Measurements from ENCODE around the gene PPP1CB. TPM values are rescaled to one million over a fixed set of nuclear protein-coding genes. Genes with fewer than 3 reads are reported as not detected.

PPP1CB gene
- total RNA-seq, 4 donors from 2014 or later, result 132 to 245 (median 192) TPM

DNA sequence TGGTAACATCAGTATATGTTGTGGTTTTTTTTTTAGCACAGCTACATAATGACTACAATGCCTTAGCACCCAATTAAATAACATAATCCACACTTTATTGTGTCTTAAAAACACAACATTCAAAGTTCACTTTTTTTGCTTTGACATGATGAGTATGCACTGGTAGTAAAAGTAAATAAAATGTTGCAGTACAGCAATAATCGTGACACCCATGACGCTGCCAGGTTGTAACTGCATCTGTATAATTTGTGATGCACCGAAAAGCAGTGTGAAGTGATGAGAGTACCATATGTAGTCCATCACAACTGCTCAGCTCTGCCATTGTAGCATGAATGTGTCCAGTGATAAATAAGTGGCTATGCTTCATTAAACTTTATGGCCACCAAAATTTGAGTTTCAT, 15.7 kb downstream of the PPP1CB start:
- in situ Hi-C loops (cut with MboI; ENCODE audit: low pct_ligation_motif_present in 1 of 4, low pct_unique_long_range_greater_than_20kb in 1 of 4, low sequenced_read_pairs in 3 of 4), result no loop called here
- peak; percentile 62 for DNase-seq
- H3K27ac ChIP-seq, result peak overlapping the region in 1 of 4 donors; percentile 7
- H3K4me3 ChIP-seq, result no peak overlapping the region
- H3K36me3 ChIP-seq, result no peaks in the 10 kb centered on the region
- TF ChIP-seq CTCF (IDR thresholded peaks at IDR 0.05), result no peak
- TF ChIP-seq EP300 (IDR thresholded peaks at IDR 0.05; ENCODE audit: low read depth), result no peak
- peak in 2 of 3 donors; percentile 14 to 49 for TF ChIP-seq POLR2AphosphoS5 (IDR thresholded peaks at IDR 0.05)
- peaks cover 14 to 94% (median 57%) of the 10 kb centered on the region in 4 donors for H3K4me1 ChIP-seq
- no peaks in the 10 kb centered on the region for H3K27me3 ChIP-seq
- intact Hi-C loops (cut with DNase I; ENCODE audit: low total_unique reads), result no loop called here
- no peaks in the 10 kb centered on the region for H3K9me3 ChIP-seq
- 42 to 48% methylated on average over 3 of the region's 3 CpGs for WGBS, 2 donors (ENCODE audit: low coverage in 1 of 2)

DNA sequence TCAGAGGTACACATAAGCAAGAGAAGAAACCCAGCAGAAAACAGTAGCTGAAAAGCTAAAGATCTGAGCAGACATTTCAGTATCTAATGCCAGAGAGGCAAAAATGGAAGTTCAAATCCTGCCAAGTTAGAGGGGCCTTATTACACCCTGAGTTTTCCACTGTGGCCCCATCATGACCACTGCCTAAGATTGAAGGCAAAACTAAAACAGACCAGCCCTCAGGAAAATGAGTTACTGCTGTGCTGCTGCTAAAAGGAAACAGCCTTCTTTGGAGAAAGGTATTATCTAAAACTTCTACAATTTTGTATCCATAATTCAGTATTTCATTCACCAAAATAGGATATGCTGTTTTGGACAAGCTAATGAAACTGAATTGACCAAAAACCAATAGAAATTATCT, 16.8 kb downstream of the PPP1CB start:
- H3K36me3 ChIP-seq, result no peaks in the 10 kb centered on the region
- peak overlapping the region in 1 of 4 donors; percentile 8 for H3K27ac ChIP-seq
- no peak overlapping the region for H3K4me3 ChIP-seq
- no peak for TF ChIP-seq POLR2A (IDR thresholded peaks at IDR 0.05)
- no peak for TF ChIP-seq EP300 (IDR thresholded peaks at IDR 0.05; ENCODE audit: low read depth)
- TF ChIP-seq CTCF (IDR thresholded peaks at IDR 0.05), result no peak
- TF ChIP-seq POLR2AphosphoS5 (IDR thresholded peaks at IDR 0.05), result no peak
- peaks cover 14 to 94% (median 52%) of the 10 kb centered on the region in 4 donors for H3K4me1 ChIP-seq
- no peaks in the 10 kb centered on the region for H3K27me3 ChIP-seq
- in situ Hi-C loops (cut with MboI; ENCODE audit: low pct_ligation_motif_present in 1 of 4, low pct_unique_long_range_greater_than_20kb in 1 of 4, low sequenced_read_pairs in 3 of 4) (no loop called here), intact Hi-C loops (cut with DNase I; ENCODE audit: low total_unique reads) (no loop called here)
- no peaks in the 10 kb centered on the region for H3K9me3 ChIP-seq
- DNase-seq, result no peak

DNA sequence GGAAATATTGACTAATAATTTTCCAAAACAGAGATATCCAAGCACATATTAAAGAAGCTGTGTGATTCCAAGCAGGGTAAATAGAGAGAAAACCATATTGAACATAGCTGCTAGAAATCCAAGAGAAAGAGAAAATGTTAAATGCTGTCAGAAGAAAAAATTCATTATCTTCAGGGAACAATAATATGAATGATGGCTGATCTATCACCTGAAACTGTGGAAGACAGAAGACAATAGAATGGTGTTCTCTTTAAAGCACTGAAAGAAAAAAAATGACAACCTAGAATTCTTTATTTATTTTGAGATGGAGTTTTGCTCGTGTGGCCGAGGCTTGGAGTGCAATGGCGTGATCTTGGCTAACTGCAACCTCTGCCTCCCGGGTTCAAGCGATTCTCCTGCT, 17.3 kb downstream of the PPP1CB start:
- in situ Hi-C loops (cut with MboI; ENCODE audit: low pct_ligation_motif_present in 1 of 4, low pct_unique_long_range_greater_than_20kb in 1 of 4, low sequenced_read_pairs in 3 of 4) (no loop called here), intact Hi-C loops (cut with DNase I; ENCODE audit: low total_unique reads) (no loop called here)
- WGBS, 2 donors (ENCODE audit: low coverage in 1 of 2), result 97 to 100% methylated on average over 3 to 5 of the region's 5 CpGs
- Histone ChIP-seq H3K27me3 (no peaks in the 10 kb centered on the region), H3K36me3 (no peaks in the 10 kb centered on the region), H3K9me3 (no peaks in the 10 kb centered on the region), H3K4me3 (no peak overlapping the region), H3K27ac (no peak overlapping the region), H3K4me1 (peaks cover 14 to 94% (median 54%) of the 10 kb centered on the region in 4 donors)
- TF ChIP-seq CTCF (IDR thresholded peaks at IDR 0.05) (no peak), POLR2AphosphoS5 (IDR thresholded peaks at IDR 0.05) (no peak), POLR2A (IDR thresholded peaks at IDR 0.05) (no peak), EP300 (IDR thresholded peaks at IDR 0.05; ENCODE audit: low read depth) (no peak)
- DNase-seq, result no peak

GRCh38 chr2:28772351-28772750, 20.7 kb downstream of the PPP1CB start:
- peaks cover 0 to 2% (median 0%) of the 10 kb centered on the region in 4 donors for H3K36me3 ChIP-seq
- DNase-seq, result no peak
- H3K27me3 ChIP-seq, result no peaks in the 10 kb centered on the region
- intact Hi-C loops (cut with DNase I; ENCODE audit: low total_unique reads) (no loop called here), in situ Hi-C loops (cut with MboI; ENCODE audit: low pct_ligation_motif_present in 1 of 4, low pct_unique_long_range_greater_than_20kb in 1 of 4, low sequenced_read_pairs in 3 of 4) (no loop called here)
- TF ChIP-seq EP300 (IDR thresholded peaks at IDR 0.05; ENCODE audit: low read depth) (no peak), CTCF (IDR thresholded peaks at IDR 0.05) (no peak), POLR2AphosphoS5 (IDR thresholded peaks at IDR 0.05) (no peak), POLR2A (IDR thresholded peaks at IDR 0.05) (no peak)
- peaks cover 5 to 78% (median 35%) of the 10 kb centered on the region in 4 donors for H3K4me1 ChIP-seq
- H3K4me3 ChIP-seq, result no peak overlapping the region
- 83 to 85% methylated on average over 1 to 2 of the region's 2 CpGs for WGBS, 2 donors (ENCODE audit: low coverage in 1 of 2)
- no peak overlapping the region for H3K27ac ChIP-seq
- H3K9me3 ChIP-seq, result no peaks in the 10 kb centered on the region

Measured in transverse colon (tissue), 4 donors.